ENCODE results near the gene PTPRU. TPM values are rescaled to one million over a fixed set of nuclear protein-coding genes. Genes with fewer than 3 reads are reported as not detected.

Gene PTPRU
- total and polyA plus RNA-seq, 2 of the 8 experiments (the other 6 are each of a cell fraction or from before 2014, with no cell fraction given), result 33.8 to 41.8 TPM

DNA sequence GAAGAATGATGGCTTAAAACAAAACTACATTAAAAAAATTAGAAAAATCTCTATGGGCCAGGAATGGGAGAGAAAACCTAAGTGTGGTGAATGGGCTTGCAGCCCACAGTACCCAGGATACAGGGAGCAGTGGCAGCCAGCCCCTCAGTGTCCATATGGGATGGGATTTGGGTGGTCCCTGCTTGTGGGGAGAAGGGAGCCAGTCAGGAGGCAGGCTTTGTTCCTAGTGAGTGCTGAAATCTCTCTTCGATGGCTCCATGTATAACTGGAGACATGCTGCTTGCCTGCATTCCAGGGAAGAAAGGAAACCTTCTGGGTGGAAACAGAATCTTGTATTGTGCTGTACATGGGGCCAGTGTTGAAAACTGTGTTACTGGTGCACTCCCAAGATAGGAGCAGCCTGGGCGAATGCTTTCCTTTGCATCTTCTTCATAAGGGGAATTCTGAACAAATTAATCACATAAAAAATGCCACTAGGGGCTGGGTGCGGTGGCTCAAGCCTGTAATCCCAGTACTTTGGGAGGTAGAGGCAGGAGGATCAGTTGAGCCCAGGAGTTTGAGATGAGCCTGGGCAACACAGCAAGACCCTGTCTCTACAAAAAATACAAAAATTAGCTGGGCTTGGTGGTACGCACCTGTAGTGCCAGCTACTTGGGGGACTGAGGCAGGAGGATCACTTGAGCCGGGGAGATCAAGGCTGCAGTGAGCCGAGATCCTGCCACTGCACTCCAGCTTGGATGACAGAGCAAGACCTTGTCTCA lies 36.0 kb downstream of the PTPRU start:
- DNase-seq (ENCODE audit: low read depth in 1 of 2, low spot score in 2 of 2), result no peak
- peak; percentile 55 for FAIRE-seq
- Histone ChIP-seq H2AFZ (ENCODE audit: low read length) (no peak overlapping the region), H3K9ac (replicated peaks in 1 of 4; ENCODE audit: extremely low read depth in 1 of 4, low read depth in 3 of 4, low read length in 3 of 4) (no peak overlapping the region), H2BK120ac (replicated peaks; ENCODE audit: low read depth, low read length) (peak overlapping the region; percentile 49), H2BK20ac (ENCODE audit: low read length) (peak overlapping the region; percentile 83; the same call in 1 of the 2 replicates), H3K56ac (replicated peaks; ENCODE audit: insufficient read length, low read depth, low read length) (no peak overlapping the region), H2BK15ac (ENCODE audit: low read length) (no peak overlapping the region), H4K20me1 (replicated peaks in 1 of 2; ENCODE audit: control insufficient read depth in 1 of 2, insufficient read depth in 2 of 2, low read length in 2 of 2) (no peaks in the 10 kb centered on the region), H3K9me3 (ENCODE audit: insufficient read depth in 2 of 2, low read depth in 1 of 2, low read length in 1 of 2) (no peaks in the 10 kb centered on the region), H3K23me2 (ENCODE audit: low read depth, low read length) (no peaks in the 10 kb centered on the region), H3K18ac (ENCODE audit: extremely low read depth, low read length) (peak overlapping the region; percentile 72; the same call in 1 of the 2 replicates), H3K4me3 (ENCODE audit: extremely low read depth in 1 of 4, insufficient read depth in 2 of 4, low read depth in 3 of 4, low read length in 4 of 4) (peak overlapping the region in 1 of 4 experiments; percentile 11; a peak in 1 of 8 replicates), H3K27me3 (replicated peaks in 1 of 4; ENCODE audit: control insufficient read depth in 3 of 4, extremely low read depth in 1 of 4, insufficient read depth in 3 of 4, low read length in 3 of 4) (no peaks in the 10 kb centered on the region), H3K4ac (replicated peaks; ENCODE audit: insufficient read length, low read depth, low read length) (peak overlapping the region; percentile 55), H4K91ac (replicated peaks; ENCODE audit: insufficient read length, low read length) (peak overlapping the region; percentile 52), H2BK5ac (ENCODE audit: low read depth, low read length) (peak overlapping the region; percentile 54; the same call in 1 of the 2 replicates), H3K79me1 (ENCODE audit: low read depth, low read length) (no peaks in the 10 kb centered on the region), H2BK12ac (ENCODE audit: low read depth, low read length) (peak overlapping the region; percentile 72), H3K4me1 (replicated peaks in 1 of 4; ENCODE audit: control insufficient read depth in 3 of 4, insufficient read depth in 4 of 4, low read length in 3 of 4) (peaks cover 6 to 15% (median 11%) of the 10 kb centered on the region in 4 experiments), H4K8ac (ENCODE audit: extremely low read depth, insufficient read depth, low read length) (no peak overlapping the region), H3K14ac (ENCODE audit: insufficient read length) (no peak overlapping the region), H2AK5ac (ENCODE audit: low read depth, low read length) (no peak overlapping the region), H3K4me2 (ENCODE audit: insufficient read depth in 1 of 2, low read depth in 2 of 2, low read length in 2 of 2) (peak overlapping the region; percentile 49 to 73), H3K79me2 (ENCODE audit: control insufficient read depth in 1 of 2, insufficient read depth in 2 of 2, low read length in 2 of 2) (no peaks in the 10 kb centered on the region), H3K23ac (ENCODE audit: insufficient read length) (no peak overlapping the region), H3K27ac (ENCODE audit: low read depth, low read length) (0 out of 2 replicates have a peak overlapping the region, but pooled peaks have one; percentile 22), H3K36me3 (ENCODE audit: control insufficient read depth in 2 of 4, insufficient read depth in 4 of 4, low read length in 3 of 4) (0 out of 8 replicates have a peak, but pooled peaks cover 0 to 3% (median 0%) of the 10 kb centered on the region in 4 experiments), H4K5ac (ENCODE audit: insufficient read length, low read depth, low read length) (peak overlapping the region; percentile 65)
- TF ChIP-seq EGR1 (IDR thresholded peaks at IDR 0.05; ENCODE audit: borderline replicate concordance, low read depth, low read length), result no peak
- peak; percentile 63 for TF ChIP-seq TEAD4 (IDR thresholded peaks at IDR 0.05; ENCODE audit: low read depth, low read length)
- no peak for TF ChIP-seq CEBPB (IDR thresholded peaks at IDR 0.05; ENCODE audit: low read depth, low read length)
- POLR2A ChIA-PET (ENCODE audit: partially characterized antibody), result no interaction called here
- CTCF ChIA-PET (ENCODE audit: partially characterized antibody), result interaction anchor here (1.0 to 3.5 kb wide), 5 partner anchors 10 to 29 kb away, joined by 3 to 9 read pairs (median 5); no protein-coding TSS in a partner anchor
- WGBS, 2 experiments (ENCODE audit: extremely low coverage in 1 of 2, insufficient coverage in 1 of 2, insufficient read length in 1 of 2, insufficient replicate concordance in 2 of 2, low coverage in 1 of 2, low lambda C conversion rate in 2 of 2, missing lambda C conversion rate in 1 of 2), result 77% methylated on average over 6 of the region's 6 CpGs; no CpG with 5 or more reads in 1 of the 2 experiments

Data from H1 (cell line).